ENCODE data around the gene AZU1.
"Not testable (repeated sequence)": the region's sequence is repeated elsewhere in the genome, so short reads cannot be mapped to it uniquely, and the experiment has no call there.

Gene AZU1

GRCh38 chr19:850221-850978, 22.8 kb downstream of the AZU1 start:
- Mint-ChIP-seq H3K4me1 (peaks cover 23% of the 10 kb centered on the region), H3K9me3 (no peaks in the 10 kb centered on the region), H3K4me3 (no peak overlapping the region), H3K36me3 (ENCODE audit: low read depth) (no peaks in the 10 kb centered on the region), H3K27ac (no peak overlapping the region), H3K27me3 (ENCODE audit: low read depth, poor library complexity) (peaks cover 24% of the 10 kb centered on the region)
- DNase-seq = no peak
- TF ChIP-seq CTCF (IDR thresholded peaks at IDR 0.05) = no peak

GRCh38 chr19:850979-851335, 23.3 kb downstream of the AZU1 start:
- no peak for TF ChIP-seq CTCF (IDR thresholded peaks at IDR 0.05)
- H3K27ac Mint-ChIP-seq = no peak overlapping the region
- peaks cover 18% of the 10 kb centered on the region for H3K4me1 Mint-ChIP-seq
- H3K9me3 Mint-ChIP-seq = no peaks in the 10 kb centered on the region
- H3K36me3 Mint-ChIP-seq (ENCODE audit: low read depth) = no peaks in the 10 kb centered on the region
- H3K27me3 Mint-ChIP-seq (ENCODE audit: low read depth, poor library complexity) = peaks cover 20% of the 10 kb centered on the region
- DNase-seq = no peak
- H3K4me3 Mint-ChIP-seq = no peak overlapping the region

GRCh38 chr19:852136-853013, 24.7 kb downstream of the AZU1 start, which contains the start of gene ELANE:
Gene ELANE, plus strand, starts transcription at chr19:852303. Its CDS starts 26 bp downstream, at chr19:852329.
- H3K36me3 Mint-ChIP-seq (ENCODE audit: low read depth) = no peaks in the 10 kb centered on the region
- no peak for DNase-seq
- no peak for TF ChIP-seq CTCF (IDR thresholded peaks at IDR 0.05)
- no peak within 1 kb of the TSS for H3K4me3 Mint-ChIP-seq
- no peak within 1 kb of the TSS for H3K27ac Mint-ChIP-seq
- peaks cover 23% of the 10 kb centered on the region for H3K27me3 Mint-ChIP-seq (ENCODE audit: low read depth, poor library complexity)
- H3K9me3 Mint-ChIP-seq = no peaks in the 10 kb centered on the region
- peaks cover 11% of the 10 kb centered on the region for H3K4me1 Mint-ChIP-seq

- Mint-ChIP-seq H3K27me3 (ENCODE audit: low read depth, poor library complexity) (peaks cover 23% of the 10 kb centered on the region), H3K4me3 (no peak overlapping the region), H3K9me3 (no peaks in the 10 kb centered on the region), H3K4me1 (peaks cover 4% of the 10 kb centered on the region), H3K36me3 (ENCODE audit: low read depth) (no peaks in the 10 kb centered on the region), H3K27ac (no peak overlapping the region)
- no peak for DNase-seq
- TF ChIP-seq CTCF (IDR thresholded peaks at IDR 0.05) = no peak
These were observed 25.5 kb downstream of the AZU1 start for GRCh38 chr19:853014-853585.

- H3K4me1 Mint-ChIP-seq; H3K27ac Mint-ChIP-seq; DNase-seq; H3K9me3 Mint-ChIP-seq; H3K36me3 Mint-ChIP-seq (ENCODE audit: low read depth); H3K4me3 Mint-ChIP-seq: not testable (repeated sequence)
- peaks cover 26% of the 10 kb centered on the region for H3K27me3 Mint-ChIP-seq (ENCODE audit: low read depth, poor library complexity)
These were observed 26.1 kb downstream of the AZU1 start for GRCh38 chr19:853614-854220.

GRCh38 chr19:854549-854948, 26.9 kb downstream of the AZU1 start:
- TF ChIP-seq CTCF (IDR thresholded peaks at IDR 0.05) = no peak
- Mint-ChIP-seq H3K4me1 (no peaks in the 10 kb centered on the region), H3K27ac (no peak overlapping the region), H3K27me3 (ENCODE audit: low read depth, poor library complexity) (peaks cover 19% of the 10 kb centered on the region), H3K4me3 (no peak overlapping the region), H3K36me3 (ENCODE audit: low read depth) (no peaks in the 10 kb centered on the region), H3K9me3 (no peaks in the 10 kb centered on the region)
- no peak for DNase-seq
